NCI-H345 (cell line): ENCODE results near the gene EVA1B.

Experiments
- DNase-seq: peaks from one replicate; lab custom pipeline; 2025; lab: John Stamatoyannopoulos, UW

EVA1B gene

DNA sequence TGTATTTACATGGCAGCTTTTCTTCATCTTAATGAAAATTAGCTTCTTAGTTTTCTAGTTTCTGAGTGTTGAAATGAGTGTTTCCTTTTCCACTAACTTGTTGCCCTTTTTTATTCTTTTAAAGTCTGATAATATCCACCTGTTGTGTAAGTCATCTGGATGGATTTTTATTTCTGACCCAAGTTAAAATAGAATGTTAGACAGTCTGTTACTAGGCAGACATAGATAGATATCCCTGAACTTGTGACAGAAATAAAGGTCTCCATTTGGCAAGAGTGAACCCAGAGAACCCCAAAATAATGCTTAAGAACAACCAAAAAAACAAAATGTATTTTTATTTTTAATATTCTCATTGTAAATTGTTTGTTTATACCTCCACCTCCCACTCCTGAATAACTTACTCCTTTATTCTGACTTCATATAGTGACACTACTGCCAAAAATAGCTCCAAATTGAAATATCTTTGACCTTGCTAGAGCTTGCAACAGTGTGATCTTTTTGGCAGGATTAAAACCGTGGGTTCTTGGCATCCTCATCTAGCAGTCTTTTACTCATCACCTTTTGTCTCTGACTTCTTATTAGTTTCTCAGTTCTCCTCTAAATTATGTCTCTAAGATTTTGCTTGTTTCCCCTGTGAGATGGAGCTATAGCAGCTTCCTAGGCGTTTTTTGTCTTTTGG lies 44.2 kb downstream of the EVA1B start:
- no peak for DNase-seq

GRCh38 chr1:36276688-36277087 lies 46.8 kb downstream of the EVA1B start:
- DNase-seq = no peak

- DNase-seq = no peak
Observed at GRCh38 chr1:36274201-36274600, 49.2 kb downstream of the EVA1B start.

DNA sequence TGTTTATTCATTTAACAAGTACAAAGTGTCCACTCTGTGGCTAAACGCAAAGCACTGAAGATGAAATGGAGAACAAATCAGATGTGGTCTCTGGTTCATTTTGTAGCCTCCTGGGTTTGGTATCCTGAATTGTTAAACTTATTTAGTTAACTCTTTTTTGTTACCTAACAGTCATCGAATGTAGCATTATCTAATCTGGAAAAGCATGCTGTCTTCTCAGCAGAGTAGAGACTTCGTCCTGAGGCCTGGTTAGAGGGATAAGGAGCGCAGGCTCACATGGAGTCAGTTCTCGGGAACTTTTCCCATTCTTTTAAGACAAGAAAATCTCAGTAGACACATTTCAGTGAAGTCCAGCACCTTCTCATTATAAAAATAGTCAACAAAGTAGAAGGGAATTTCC lies 50.4 kb downstream of the EVA1B start:
- no peak for DNase-seq
